ENCODE data around the gene TCEA2. TPM values are rescaled to one million over a fixed set of nuclear protein-coding genes. Genes with fewer than 3 reads are reported as not detected.

Gene TCEA2
- total RNA-seq, 1 donor from 2014 or later = 123 TPM

DNA sequence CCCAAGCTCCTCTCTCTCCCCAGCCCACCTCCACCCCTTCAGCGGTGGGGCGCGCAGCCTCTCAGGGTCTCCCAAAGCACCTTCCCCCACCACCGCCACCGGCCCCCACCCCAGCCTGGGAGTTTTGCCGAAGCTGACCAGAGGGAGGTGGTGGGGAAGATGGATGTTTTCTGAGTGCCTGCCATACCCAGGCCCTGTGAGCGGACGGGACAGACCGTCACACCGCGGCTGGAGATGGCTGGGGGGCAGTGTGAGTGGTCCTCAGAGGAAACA is 21.3 kb upstream of the TCEA2 start:
- Mint-ChIP-seq H3K9me3 (ENCODE audit: unreplicated experiment) (no peaks in the 10 kb centered on the region), H3K4me3 (ENCODE audit: unreplicated experiment) (no peak overlapping the region), H3K27ac (ENCODE audit: unreplicated experiment) (peak overlapping the region; percentile 84), H3K36me3 (ENCODE audit: low read depth, unreplicated experiment) (peaks cover 8% of the 10 kb centered on the region), H3K4me1 (ENCODE audit: unreplicated experiment) (peaks cover 52% of the 10 kb centered on the region), H3K27me3 (ENCODE audit: unreplicated experiment) (peaks cover 15% of the 10 kb centered on the region)
- TF ChIP-seq, protein P1, sequence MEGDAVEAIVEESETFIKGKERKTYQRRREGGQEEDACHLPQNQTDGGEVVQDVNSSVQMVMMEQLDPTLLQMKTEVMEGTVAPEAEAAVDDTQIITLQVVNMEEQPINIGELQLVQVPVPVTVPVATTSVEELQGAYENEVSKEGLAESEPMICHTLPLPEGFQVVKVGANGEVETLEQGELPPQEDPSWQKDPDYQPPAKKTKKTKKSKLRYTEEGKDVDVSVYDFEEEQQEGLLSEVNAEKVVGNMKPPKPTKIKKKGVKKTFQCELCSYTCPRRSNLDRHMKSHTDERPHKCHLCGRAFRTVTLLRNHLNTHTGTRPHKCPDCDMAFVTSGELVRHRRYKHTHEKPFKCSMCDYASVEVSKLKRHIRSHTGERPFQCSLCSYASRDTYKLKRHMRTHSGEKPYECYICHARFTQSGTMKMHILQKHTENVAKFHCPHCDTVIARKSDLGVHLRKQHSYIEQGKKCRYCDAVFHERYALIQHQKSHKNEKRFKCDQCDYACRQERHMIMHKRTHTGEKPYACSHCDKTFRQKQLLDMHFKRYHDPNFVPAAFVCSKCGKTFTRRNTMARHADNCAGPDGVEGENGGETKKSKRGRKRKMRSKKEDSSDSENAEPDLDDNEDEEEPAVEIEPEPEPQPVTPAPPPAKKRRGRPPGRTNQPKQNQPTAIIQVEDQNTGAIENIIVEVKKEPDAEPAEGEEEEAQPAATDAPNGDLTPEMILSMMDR (IDR thresholded peaks at IDR 0.05; ENCODE audit: unreplicated experiment) = no peak
- DNase-seq (ENCODE audit: low spot score) = no peak

GRCh38 chr20:64042054-64042781 is 20.8 kb upstream of the TCEA2 start:
- peaks cover 13% of the 10 kb centered on the region for H3K36me3 Mint-ChIP-seq (ENCODE audit: low read depth, unreplicated experiment)
- DNase-seq (ENCODE audit: low spot score) = peak; percentile 66
- H3K27ac Mint-ChIP-seq (ENCODE audit: unreplicated experiment) = peak overlapping the region; percentile 77
- no peaks in the 10 kb centered on the region for H3K9me3 Mint-ChIP-seq (ENCODE audit: unreplicated experiment)
- peaks cover 17% of the 10 kb centered on the region for H3K27me3 Mint-ChIP-seq (ENCODE audit: unreplicated experiment)
- TF ChIP-seq, protein P1 (IDR thresholded peaks at IDR 0.05; ENCODE audit: unreplicated experiment) = no peak
- H3K4me3 Mint-ChIP-seq (ENCODE audit: unreplicated experiment) = no peak overlapping the region
- H3K4me1 Mint-ChIP-seq (ENCODE audit: unreplicated experiment) = peaks cover 57% of the 10 kb centered on the region

- peaks cover 57% of the 10 kb centered on the region for H3K4me1 Mint-ChIP-seq (ENCODE audit: unreplicated experiment)
- H3K36me3 Mint-ChIP-seq (ENCODE audit: low read depth, unreplicated experiment) = peaks cover 21% of the 10 kb centered on the region
- no peak for DNase-seq (ENCODE audit: low spot score)
- peaks cover 17% of the 10 kb centered on the region for H3K27me3 Mint-ChIP-seq (ENCODE audit: unreplicated experiment)
- H3K9me3 Mint-ChIP-seq (ENCODE audit: unreplicated experiment) = no peaks in the 10 kb centered on the region
- peak overlapping the region; percentile 84 for H3K27ac Mint-ChIP-seq (ENCODE audit: unreplicated experiment)
- peak overlapping the region; percentile 42 for H3K4me3 Mint-ChIP-seq (ENCODE audit: unreplicated experiment)
- TF ChIP-seq, protein P1 (IDR thresholded peaks at IDR 0.05; ENCODE audit: unreplicated experiment) = no peak
Measured at GRCh38 chr20:64043768-64044167, 19.2 kb upstream of the TCEA2 start.

DNA sequence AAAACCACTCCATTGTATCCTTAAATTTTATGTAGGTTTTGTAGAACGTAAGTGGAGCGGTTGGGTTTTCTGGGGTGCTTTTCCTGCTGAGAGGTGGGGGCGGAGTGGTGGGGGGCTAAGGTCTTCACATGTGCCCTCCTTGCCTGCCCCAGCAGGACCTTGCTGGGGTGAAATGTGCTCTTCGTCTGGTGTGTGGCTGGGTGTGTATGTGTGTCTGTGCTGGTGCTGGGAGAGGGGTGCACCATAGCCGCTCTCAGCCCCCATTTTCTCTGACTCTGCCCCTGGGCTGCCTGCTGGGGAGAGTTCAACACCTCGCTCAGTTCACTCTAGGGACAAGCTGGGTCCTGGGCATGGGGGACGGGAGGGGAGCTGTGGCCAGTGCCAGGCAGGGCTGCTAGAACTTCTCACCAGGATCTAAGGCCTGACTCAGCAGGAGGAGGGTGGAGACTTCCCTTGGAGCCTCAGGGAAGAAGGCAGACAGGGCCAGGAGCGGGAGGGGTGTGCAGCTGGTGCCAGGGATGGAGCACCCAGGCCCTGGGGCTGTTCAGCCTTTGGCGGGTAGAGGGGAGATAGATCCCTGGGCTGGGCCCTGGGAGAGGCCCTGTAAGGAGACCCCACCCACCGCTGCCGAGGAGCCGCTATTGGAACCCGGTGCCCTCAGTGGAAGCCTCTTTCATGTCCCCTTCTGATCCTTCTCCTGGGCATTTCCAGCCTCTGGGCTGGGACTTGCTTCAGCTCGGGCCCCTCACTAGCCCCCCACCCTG is 18.3 kb upstream of the TCEA2 start:
- TF ChIP-seq, protein P1 (IDR thresholded peaks at IDR 0.05; ENCODE audit: unreplicated experiment) = no peak
- peak; percentile 35 for DNase-seq (ENCODE audit: low spot score)
- H3K36me3 Mint-ChIP-seq (ENCODE audit: low read depth, unreplicated experiment) = peaks cover 21% of the 10 kb centered on the region
- H3K27me3 Mint-ChIP-seq (ENCODE audit: unreplicated experiment) = peaks cover 17% of the 10 kb centered on the region
- no peaks in the 10 kb centered on the region for H3K9me3 Mint-ChIP-seq (ENCODE audit: unreplicated experiment)
- peaks cover 53% of the 10 kb centered on the region for H3K4me1 Mint-ChIP-seq (ENCODE audit: unreplicated experiment)
- no peak overlapping the region for H3K4me3 Mint-ChIP-seq (ENCODE audit: unreplicated experiment)
- peak overlapping the region; percentile 70 for H3K27ac Mint-ChIP-seq (ENCODE audit: unreplicated experiment)
